IMR-90 (cell line): ENCODE measurements around the gene CD300LF. TPM values are rescaled to one million over a fixed set of nuclear protein-coding genes. Genes with fewer than 3 reads are reported as not detected.

Experiments used
- ATAC-seq: fragments of 200-7000 bp; cut with Tn5 transposase; 2 replicates; pipeline ENCODE4 v1.9.1; 2020; ENCODE audit warnings: low read depth, mild to moderate bottlenecking, moderate library complexity
- BruUV-seq: library from RNA; stranded (reverse); fragments of 400-500 nt; replicated peaks from 2 replicates; lab custom pipeline; 2021; lab: Mats Ljungman, UMichigan
- CTCF ChIA-PET: fragments of 300-600 bp; formaldehyde crosslinking; extraction: SDS; loops from one replicate; lab custom pipeline; 2021; ENCODE audit warnings: antibody characterized with exemption; lab: Yijun Ruan, JAX
- POLR2A ChIA-PET: fragments of 300-600 bp; sonication (Branson Sonifier 250); formaldehyde crosslinking; loops from one replicate; lab custom pipeline; 2022; ENCODE audit warnings: antibody characterized with exemption; ENCODE audit not compliant: unreplicated experiment; lab: Charles Lee
- DNase-seq: peaks from one replicate; pipeline ENCODE4 v3.0.0; 2013
- H2AFZ ChIP-seq: replicated peaks from 2 replicates; pipeline ENCODE3; 2013; ENCODE audit warnings: low read length, mild to moderate bottlenecking; ENCODE audit not compliant: poor library complexity
- H2AK5ac ChIP-seq: 2 replicates; pipeline ENCODE4 v1.6.1; 2013; ENCODE audit warnings: low read depth, low read length, inconsistent platforms
- H2AK9ac ChIP-seq: replicated peaks from 2 replicates; pipeline ENCODE3; 2013; ENCODE audit warnings: mild to moderate bottlenecking, low read depth, low read length, moderate library complexity; ENCODE audit not compliant: poor library complexity
- H2BK120ac ChIP-seq: 2 replicates; pipeline ENCODE4 v1.6.1; 2013; ENCODE audit warnings: low read depth, low read length, inconsistent platforms
- H2BK15ac ChIP-seq: 3 replicates; pipeline ENCODE4 v1.6.1; 2013; ENCODE audit warnings: low read depth, low read length, inconsistent platforms
- H2BK20ac ChIP-seq: 2 replicates; pipeline ENCODE4 v1.6.1; 2013; ENCODE audit warnings: low read depth, mild to moderate bottlenecking, inconsistent platforms, low read length, moderate library complexity
- H2BK5ac ChIP-seq: 2 replicates; pipeline ENCODE4 v1.6.1; 2013; ENCODE audit warnings: mild to moderate bottlenecking, low read depth, low read length, inconsistent platforms; ENCODE audit not compliant: poor library complexity, severe bottlenecking
- H3K14ac ChIP-seq: replicated peaks from 2 replicates; pipeline ENCODE4 v1.6.1; 2013; ENCODE audit warnings: low read depth, low read length, inconsistent platforms
- H3K18ac ChIP-seq: 2 replicates; pipeline ENCODE4 v1.6.1; 2013; ENCODE audit warnings: low read depth, low read length, control low read depth
- H3K23ac ChIP-seq: 2 replicates; pipeline ENCODE4 v1.6.1; 2013; ENCODE audit warnings: low read depth, low read length, inconsistent platforms
- H3K27ac ChIP-seq: 2 replicates; pipeline ENCODE4 v1.5.1; 2013; ENCODE audit warnings: mild to moderate bottlenecking, control low read depth, low read length; ENCODE audit not compliant: insufficient read depth
- H3K27me3 ChIP-seq: 2 replicates; pipeline ENCODE4 v1.6.1; 2013; ENCODE audit warnings: low read length; ENCODE audit not compliant: control insufficient read depth, insufficient read depth
- H3K36me3 ChIP-seq: 2 replicates; pipeline ENCODE4 v1.6.1; 2013; ENCODE audit warnings: low read length, mixed read lengths; ENCODE audit not compliant: control insufficient read depth, insufficient read depth
- H3K4ac ChIP-seq: 2 replicates; pipeline ENCODE4 v1.6.1; 2013; ENCODE audit warnings: low read depth, low read length, inconsistent platforms
- H3K4me1 ChIP-seq: 2 replicates; pipeline ENCODE4 v1.6.1; 2013; ENCODE audit warnings: low read length, mixed read lengths; ENCODE audit not compliant: control insufficient read depth, insufficient read depth
- H3K4me2 ChIP-seq: 2 replicates; pipeline ENCODE4 v1.6.1; 2013; ENCODE audit warnings: low read depth, mild to moderate bottlenecking, control low read depth, low read length, moderate library complexity
- H3K4me3 ChIP-seq: 2 replicates; pipeline ENCODE4 v1.5.1; 2013; ENCODE audit warnings: low read depth, mild to moderate bottlenecking, control low read depth, low read length, moderate library complexity; ENCODE audit not compliant: insufficient read depth
- H3K56ac ChIP-seq: 2 replicates; pipeline ENCODE4 v1.6.1; 2013; ENCODE audit warnings: low read length, inconsistent platforms; ENCODE audit not compliant: insufficient read depth; ENCODE audit errors: extremely low read depth
- H3K79me1 ChIP-seq, 2 experiments: 2 replicates each; pipeline ENCODE4 v1.6.1; 2013; ENCODE audit warnings: low read length in 2 of 2, inconsistent platforms in 1 of 2, low read depth in 1 of 2
- H3K9ac ChIP-seq: 2 replicates; pipeline ENCODE4 v1.6.1; 2013; ENCODE audit warnings: low read depth, low read length, control low read depth
- H3K9me1 ChIP-seq: 2 replicates; pipeline ENCODE4 v1.6.1; 2013; ENCODE audit warnings: low read length, inconsistent platforms; ENCODE audit not compliant: insufficient read depth
- H3K9me3 ChIP-seq: 2 replicates; pipeline ENCODE4 v1.6.1; 2013; ENCODE audit warnings: low read length; ENCODE audit not compliant: control insufficient read depth, insufficient read depth
- H4K20me1 ChIP-seq: 2 replicates; pipeline ENCODE4 v1.6.1; 2013; ENCODE audit warnings: low read length, inconsistent platforms; ENCODE audit not compliant: insufficient read depth
- H4K5ac ChIP-seq: 2 replicates; pipeline ENCODE4 v1.6.1; 2013; ENCODE audit warnings: mild to moderate bottlenecking, low read depth, low read length, control low read depth
- H4K8ac ChIP-seq, 2 experiments: 2 replicates each; pipeline ENCODE4 v1.6.1; 2013; ENCODE audit warnings: low read depth in 2 of 2, low read length in 2 of 2, control low read depth in 1 of 2, inconsistent platforms in 1 of 2
- H4K91ac ChIP-seq: 2 replicates; pipeline ENCODE4 v1.6.1; 2013; ENCODE audit warnings: low read depth, low read length, inconsistent platforms; ENCODE audit not compliant: insufficient read depth
- CEBPB ChIP-seq: IDR thresholded peaks from 2 replicates; pipeline ENCODE4 v1.6.1; 2012; ENCODE audit warnings: low read depth, low read length, improper control_type of control experiment
- CHD1 ChIP-seq: IDR thresholded peaks from 2 replicates; pipeline ENCODE4 v1.6.1; 2012; ENCODE audit warnings: low read depth, low read length, improper control_type of control experiment
- ELK1 ChIP-seq: fragments of 150-350 bp; IDR thresholded peaks from 2 replicates; pipeline ENCODE4 v1.6.1; 2016; ENCODE audit warnings: low read depth, mild to moderate bottlenecking, low read length, moderate library complexity, borderline replicate concordance
- FOS ChIP-seq: fragments of 150-350 bp; IDR thresholded peaks from 2 replicates; pipeline ENCODE4 v1.6.1; 2016; ENCODE audit warnings: low read depth, low read length
- MAFK ChIP-seq: IDR thresholded peaks from 2 replicates; pipeline ENCODE4 v1.6.1; 2012; ENCODE audit warnings: low read depth, low read length, improper control_type of control experiment
- MAZ ChIP-seq: IDR thresholded peaks from 2 replicates; pipeline ENCODE4 v1.6.1; 2012; ENCODE audit warnings: low read depth, mild to moderate bottlenecking, low read length, improper control_type of control experiment, moderate library complexity, borderline replicate concordance
- MXI1 ChIP-seq: IDR thresholded peaks from 2 replicates; pipeline ENCODE4 v1.6.1; 2012; ENCODE audit warnings: low read depth, mild to moderate bottlenecking, low read length, moderate library complexity, borderline replicate concordance
- NFE2L2 ChIP-seq: fragments of 150-350 bp; IDR thresholded peaks from 2 replicates; pipeline ENCODE4 v1.6.1; 2016; ENCODE audit warnings: low read depth, mild to moderate bottlenecking, low read length
- POLR2A ChIP-seq: IDR thresholded peaks from 2 replicates; pipeline ENCODE4 v1.6.1; 2012; ENCODE audit warnings: mild to moderate bottlenecking, low read depth, low read length
- RAD21 ChIP-seq: IDR thresholded peaks from 2 replicates; pipeline ENCODE4 v1.6.1; 2012; ENCODE audit warnings: low read length, improper control_type of control experiment
- RCOR1 ChIP-seq: IDR thresholded peaks from 2 replicates; pipeline ENCODE4 v1.6.1; 2012; ENCODE audit warnings: mild to moderate bottlenecking, low read length, improper control_type of control experiment; ENCODE audit not compliant: insufficient replicate concordance
- RFX5 ChIP-seq: IDR thresholded peaks from 2 replicates; pipeline ENCODE4 v1.8.0; 2012; ENCODE audit warnings: low read depth, mild to moderate bottlenecking, low read length, moderate library complexity
- SMC3 ChIP-seq: fragments of 150-350 bp; IDR thresholded peaks from 2 replicates; pipeline ENCODE4 v1.6.1; 2016; ENCODE audit warnings: low read depth, mild to moderate bottlenecking, antibody characterized with exemption, low read length, moderate library complexity
- USF2 ChIP-seq: fragments of 150-350 bp; IDR thresholded peaks from 2 replicates; pipeline ENCODE4 v1.6.1; 2017; ENCODE audit warnings: mild to moderate bottlenecking, antibody characterized with exemption, low read length, low read depth
- WGBS, 2 experiments: methylation state at CpG; one replicate each; pipeline versions ENCODE4 v1.1.5 to v1.1.7; 2013; ENCODE audit warnings: missing lambda C conversion rate in 2 of 2; ENCODE audit not compliant: insufficient read length in 1 of 2; ENCODE audit errors: extremely low coverage in 2 of 2; 5-methylcytosine and 5-hydroxymethylcytosine counted together
- dilution Hi-C: fragments of 300-500 bp; cut with HindIII; formaldehyde crosslinking; loops from one replicate; pipeline ENCODE4 v1.14.3; 2018; ENCODE audit warnings: low sequenced_read_pairs; ENCODE audit not compliant: unreplicated experiment
- in situ Hi-C: fragments of 300-500 bp; cut with MboI; formaldehyde crosslinking; loops from 3 replicates; pipeline ENCODE4 v1.14.3; 2019; ENCODE audit warnings: low sequenced_read_pairs, inconsistent platforms, mixed read lengths
- intact Hi-C: fragments of 100-400 bp; cut with micrococcal nuclease; formaldehyde crosslinking; loops from 2 replicates; pipeline ENCODE4 v1.10.0; 2022
- polyA plus RNA-seq, 3 experiments: library from polyadenylated mRNA; depleted of rRNA; stranded (reverse); fragments of >200 nt; gene quantifications; 2 replicates each; pipeline ENCODE4 v1.2.3, GENCODE V29; 2012; ENCODE audit warnings: low replicate concordance in 1 of 3
- total RNA-seq: library from RNA; depleted of rRNA; stranded (reverse); fragments of >200 nt; gene quantifications from 2 replicates; pipeline ENCODE4 v1.2.3, GENCODE V29; 2012

CD300LF gene
- total and polyA plus RNA-seq, 2 of the 4 experiments (the other 2 are of a cell fraction), result not detected

GRCh38 chr17:74733365-74734122 is 20.8 kb upstream of the CD300LF start:
- no peaks in the 10 kb centered on the region for H3K36me3 ChIP-seq
- H3K9ac ChIP-seq, result no peak overlapping the region
- no peak overlapping the region for H2BK15ac ChIP-seq
- intact Hi-C loops, result no loop called here
- H4K5ac ChIP-seq, result no peak overlapping the region
- no peak overlapping the region for H3K14ac ChIP-seq
- no peak overlapping the region for H2AK9ac ChIP-seq
- dilution Hi-C loops, result no loop called here
- peaks cover 3% of the 10 kb centered on the region; the same call in 1 of the 2 replicates for H3K9me3 ChIP-seq
- H3K9me1 ChIP-seq, result 0 out of 2 replicates have a peak, but pooled peaks cover 3% of the 10 kb centered on the region
- ChIA-PET POLR2A (no interaction called here), CTCF (no interaction called here)
- H2AFZ ChIP-seq, result no peak overlapping the region
- H3K23ac ChIP-seq, result no peak overlapping the region
- in situ Hi-C loops, result no loop called here
- peak overlapping the region; percentile 81 for H2BK5ac ChIP-seq
- WGBS, 2 experiments, result 17% methylated on average over 1 of the region's 9 CpGs; no CpG with 5 or more reads in 1 of the 2 experiments
- no peaks in the 10 kb centered on the region for H4K20me1 ChIP-seq
- TF ChIP-seq CHD1 (no peak), MAFK (no peak), FOS (no peak), CEBPB (no peak), MXI1 (no peak), MAZ (no peak), ELK1 (no peak), SMC3 (no peak), USF2 (no peak), RFX5 (no peak), POLR2A (no peak), RCOR1 (no peak), RAD21 (no peak), NFE2L2 (no peak)
- H2BK20ac ChIP-seq, result no peak overlapping the region
- H3K27me3 ChIP-seq, result peaks cover 37% of the 10 kb centered on the region
- H3K27ac ChIP-seq, result no peak overlapping the region
- no peak overlapping the region for H2AK5ac ChIP-seq
- peaks cover 4% of the 10 kb centered on the region; the same call in 1 of the 2 replicates for H3K4me1 ChIP-seq
- no peak overlapping the region for H4K8ac ChIP-seq
- H3K4ac ChIP-seq, result no peak overlapping the region
- H4K91ac ChIP-seq, result no peak overlapping the region
- no peaks in the 10 kb centered on the region for H3K79me1 ChIP-seq
- BruUV-seq, result no TSS peak
- no peak for DNase-seq
- no peak overlapping the region for H3K4me3 ChIP-seq
- ATAC-seq, result no peak
- no peak overlapping the region for H3K56ac ChIP-seq
- H3K4me2 ChIP-seq, result no peak overlapping the region
- H3K18ac ChIP-seq, result no peak overlapping the region
- no peak overlapping the region for H2BK120ac ChIP-seq
